ENCODE measurements around the gene CDK14.

GRCh38 chr7:90816511-90817142 lies 220.5 kb downstream of the CDK14 start:
- TF ChIP-seq CTCF (IDR thresholded peaks at IDR 0.05; ENCODE audit: insufficient read depth, low read length) (no peak), POLR2AphosphoS5 (IDR thresholded peaks at IDR 0.05; ENCODE audit: low read depth) (no peak), GABPA (IDR thresholded peaks at IDR 0.05; ENCODE audit: low read depth) (no peak)
